DMS79 (cell line): Measurements from ENCODE around the gene MDM4.
A peak's percentile ranks its signal among the peaks of the same experiment; 100 is the strongest.
"Not testable (repeated sequence)": the region's sequence is repeated elsewhere in the genome, so short reads cannot be mapped to it uniquely, and the experiment has no call there.

Source experiments
- DNase-seq: peaks from one replicate; lab custom pipeline; 2025; lab: John Stamatoyannopoulos, UW

Gene MDM4

DNA sequence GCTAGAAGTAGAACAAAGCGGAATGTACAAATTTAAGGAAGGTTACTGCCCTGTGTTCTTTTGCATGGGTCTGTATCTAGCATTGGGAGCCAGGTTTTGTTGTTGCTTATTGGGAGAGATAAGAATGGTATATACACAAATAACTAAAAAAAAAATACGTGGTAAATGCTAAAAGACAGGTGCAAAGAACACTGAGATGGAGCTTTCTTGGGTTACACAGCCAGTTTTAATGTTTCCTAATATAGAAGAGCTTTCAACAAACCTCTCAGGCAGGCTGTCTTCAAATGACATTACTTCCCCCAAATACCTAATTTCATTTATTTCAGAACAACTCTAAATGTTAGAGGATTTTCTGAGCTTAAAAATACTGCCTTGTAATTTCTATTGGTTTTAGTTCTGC is 1.4 kb upstream of the MDM4 start:
- DNase-seq: no peak

GRCh38 chr1:204517382-204517781 is 1.2 kb downstream of the MDM4 start:
- DNase-seq: not testable (repeated sequence)

GRCh38 chr1:204520834-204521709 is 4.9 kb downstream of the MDM4 start:
- DNase-seq: peak; percentile 92

DNA sequence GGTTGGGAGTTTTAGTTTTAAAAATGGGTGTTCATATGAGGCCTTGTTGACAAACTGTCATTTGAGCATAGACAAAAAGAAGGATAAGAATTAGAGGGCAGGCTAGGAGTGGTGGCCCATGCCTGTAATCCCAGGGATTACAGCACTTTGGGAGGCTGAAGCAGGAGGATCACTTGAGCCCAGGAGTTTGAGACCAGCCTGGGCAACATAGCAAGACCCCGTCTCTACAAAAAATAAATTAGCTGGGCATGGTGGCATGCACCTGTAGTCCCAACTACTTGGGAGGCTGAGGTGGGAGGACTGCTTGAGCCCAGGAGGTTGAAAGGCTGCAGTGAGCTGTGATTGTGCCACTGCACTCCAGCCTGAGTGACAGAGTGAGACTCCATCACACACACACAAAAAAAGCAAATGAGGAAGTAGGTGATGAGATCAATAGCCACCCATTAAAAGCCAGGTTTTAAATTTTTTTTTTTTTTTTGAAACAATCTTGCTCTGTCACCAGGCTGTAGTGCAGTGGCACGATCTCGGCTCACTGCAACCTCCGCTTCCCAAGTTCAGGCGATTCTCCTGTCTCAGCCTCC is 5.8 kb downstream of the MDM4 start:
- not testable (repeated sequence) for DNase-seq

GRCh38 chr1:204523605-204524215 is 7.5 kb downstream of the MDM4 start:
- no peak for DNase-seq

GRCh38 chr1:204524986-204525385 is 8.8 kb downstream of the MDM4 start:
- peak; percentile 61 for DNase-seq

DNA sequence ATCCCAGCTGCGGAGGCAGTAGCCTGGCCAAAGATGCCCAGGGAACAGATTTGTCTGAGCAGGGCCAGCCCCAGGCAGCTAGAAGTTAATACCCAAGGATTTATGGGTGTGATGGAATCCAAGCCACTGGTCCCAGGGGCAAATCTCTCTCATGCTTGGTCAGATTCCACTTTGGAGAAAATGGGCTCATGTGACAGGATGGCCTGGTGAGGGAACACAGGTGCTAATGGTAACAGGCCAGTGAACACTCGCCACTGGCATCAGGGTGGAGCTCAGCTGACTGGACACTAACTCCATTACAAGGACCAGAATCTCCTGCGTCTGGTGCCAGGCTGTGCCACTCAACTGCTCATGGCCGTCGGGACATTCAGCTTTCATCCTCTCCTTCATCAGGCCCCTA is 12.0 kb downstream of the MDM4 start:
- DNase-seq: no peak

GRCh38 chr1:204528677-204529076 is 12.5 kb downstream of the MDM4 start:
- no peak for DNase-seq

DNA sequence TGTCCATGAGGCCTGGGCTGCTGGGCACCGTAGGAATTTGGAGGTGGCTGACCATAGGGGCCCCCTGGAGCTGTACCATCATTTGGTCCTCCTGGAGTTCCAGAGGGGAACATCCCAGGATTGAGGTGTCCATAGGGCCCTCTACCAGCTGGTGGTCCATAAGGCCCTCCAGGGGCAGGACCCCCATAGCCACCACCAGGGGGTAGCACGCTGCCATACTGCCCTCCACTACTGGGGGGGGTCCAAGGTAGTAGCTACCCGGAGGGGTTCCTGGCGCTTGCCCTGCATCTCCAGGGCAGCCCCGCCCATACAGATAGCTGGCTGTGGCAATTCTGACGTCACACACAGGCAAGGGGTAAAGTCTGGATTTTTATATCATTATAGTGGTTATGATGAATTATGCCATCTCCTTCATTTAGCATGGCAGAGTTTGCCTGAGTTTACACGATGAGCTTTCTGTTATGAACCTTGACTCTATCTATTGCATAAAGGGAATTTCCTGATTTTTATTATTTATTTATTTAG is 13.2 kb downstream of the MDM4 start:
- DNase-seq: no peak

- DNase-seq: no peak
Observed at GRCh38 chr1:204530932-204531331, 14.7 kb downstream of the MDM4 start.

GRCh38 chr1:204532832-204533231 is 16.6 kb downstream of the MDM4 start:
- no peak for DNase-seq

- DNase-seq: no peak
Observed at GRCh38 chr1:204541626-204542025, 25.4 kb downstream of the MDM4 start.

DNA sequence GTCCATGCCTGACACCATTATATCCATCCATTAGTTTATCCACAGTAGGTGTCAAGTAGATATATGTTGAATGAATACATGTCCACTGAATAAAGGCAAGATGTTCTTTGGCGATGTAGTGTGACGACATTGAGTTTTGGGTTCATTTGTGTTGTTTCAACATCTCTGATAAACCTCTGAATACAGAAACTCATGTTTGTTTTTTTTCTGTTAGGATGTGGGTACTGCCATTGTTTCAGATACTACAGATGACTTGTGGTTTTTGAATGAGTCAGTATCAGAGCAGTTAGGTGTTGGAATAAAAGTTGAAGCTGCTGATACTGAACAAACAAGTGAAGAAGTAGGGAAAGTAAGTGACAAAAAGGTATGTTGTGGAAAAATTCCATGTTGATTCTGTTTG is 28.1 kb downstream of the MDM4 start:
- no peak for DNase-seq

DNA sequence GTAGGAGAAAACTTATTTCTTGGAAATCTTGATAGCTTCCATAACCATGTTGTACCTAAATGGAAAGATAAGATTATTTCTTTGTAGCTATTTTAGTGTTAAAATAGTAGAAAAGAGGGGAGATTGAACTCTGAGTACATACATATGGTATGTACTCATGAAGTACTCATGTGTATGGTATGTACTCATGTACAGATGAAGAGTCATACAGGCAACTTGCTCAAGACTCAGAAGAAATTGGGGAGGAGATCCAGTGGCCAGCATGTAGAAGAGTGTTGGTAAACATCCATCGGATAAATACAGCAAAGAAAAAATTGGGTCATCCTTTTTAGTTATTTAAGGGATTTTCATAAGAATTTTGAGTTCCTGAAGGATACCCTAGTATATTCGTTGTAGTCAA is 29.0 kb downstream of the MDM4 start:
- no peak for DNase-seq

DNA sequence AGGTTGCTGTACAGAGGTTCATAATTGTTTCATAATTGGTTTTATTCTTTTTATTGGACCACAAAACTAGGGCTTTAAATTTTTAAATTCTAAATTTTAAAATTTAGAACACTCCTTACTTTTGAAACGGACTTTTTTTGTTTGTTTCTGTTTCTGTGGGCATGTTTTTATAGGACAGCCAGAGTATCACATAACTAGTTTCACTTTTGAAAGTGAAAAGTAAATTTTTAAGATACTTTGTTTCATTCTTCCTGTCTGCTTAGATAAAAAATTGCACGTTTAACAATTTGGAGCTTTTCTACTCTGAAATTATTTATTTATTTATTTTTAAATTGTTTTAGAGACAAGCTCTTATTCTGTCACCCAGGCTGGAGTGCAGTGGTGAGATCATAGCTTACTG is 29.7 kb downstream of the MDM4 start:
- no peak for DNase-seq

GRCh38 chr1:204548265-204548664 is 32.1 kb downstream of the MDM4 start:
- DNase-seq: no peak

- no peak for DNase-seq
Observed at GRCh38 chr1:204549313-204549712, 33.1 kb downstream of the MDM4 start.

GRCh38 chr1:204550926-204551325 is 34.7 kb downstream of the MDM4 start:
- DNase-seq: no peak

GRCh38 chr1:204556458-204557052 is 40.3 kb downstream of the MDM4 start:
- no peak for DNase-seq

DNA sequence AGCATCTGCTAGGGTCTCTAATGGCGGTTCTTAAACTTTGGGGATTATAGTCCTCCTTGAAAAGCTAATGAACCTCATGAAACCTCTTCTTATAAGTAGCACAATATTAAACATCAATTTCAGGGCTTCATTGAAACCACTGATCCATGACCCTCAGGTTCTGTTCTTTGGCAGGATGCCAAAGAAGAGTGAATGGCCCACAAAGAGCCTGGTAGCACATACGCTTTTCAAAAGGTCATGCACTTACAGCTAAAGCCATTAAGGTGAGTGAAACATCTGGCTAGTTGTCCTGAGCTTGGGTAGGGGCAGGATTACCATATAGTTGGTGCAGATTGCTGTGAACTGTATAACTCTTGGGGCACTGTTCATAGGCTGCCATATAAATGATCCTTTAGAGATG is 42.3 kb downstream of the MDM4 start:
- peak; percentile 91 for DNase-seq

DNA sequence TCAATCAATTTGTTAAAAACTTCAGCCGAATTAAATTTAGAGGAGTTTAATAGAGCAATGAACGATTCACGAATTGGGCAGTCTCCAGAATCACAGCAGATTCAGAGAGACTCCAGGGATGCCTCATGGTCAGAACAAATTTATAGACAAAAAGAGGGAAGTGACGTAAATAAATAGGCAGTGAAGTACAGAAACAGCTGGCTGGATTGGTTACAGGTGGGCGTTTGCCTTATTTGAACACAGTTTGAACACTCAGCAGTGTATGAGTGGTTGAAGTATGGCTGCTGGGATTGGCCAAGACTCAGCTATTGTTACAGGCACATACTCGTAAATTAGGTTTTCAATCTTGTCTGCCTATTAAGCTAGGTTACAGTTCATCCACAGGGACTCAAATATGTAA is 43.8 kb downstream of the MDM4 start:
- DNase-seq: peak; percentile 55

DNA sequence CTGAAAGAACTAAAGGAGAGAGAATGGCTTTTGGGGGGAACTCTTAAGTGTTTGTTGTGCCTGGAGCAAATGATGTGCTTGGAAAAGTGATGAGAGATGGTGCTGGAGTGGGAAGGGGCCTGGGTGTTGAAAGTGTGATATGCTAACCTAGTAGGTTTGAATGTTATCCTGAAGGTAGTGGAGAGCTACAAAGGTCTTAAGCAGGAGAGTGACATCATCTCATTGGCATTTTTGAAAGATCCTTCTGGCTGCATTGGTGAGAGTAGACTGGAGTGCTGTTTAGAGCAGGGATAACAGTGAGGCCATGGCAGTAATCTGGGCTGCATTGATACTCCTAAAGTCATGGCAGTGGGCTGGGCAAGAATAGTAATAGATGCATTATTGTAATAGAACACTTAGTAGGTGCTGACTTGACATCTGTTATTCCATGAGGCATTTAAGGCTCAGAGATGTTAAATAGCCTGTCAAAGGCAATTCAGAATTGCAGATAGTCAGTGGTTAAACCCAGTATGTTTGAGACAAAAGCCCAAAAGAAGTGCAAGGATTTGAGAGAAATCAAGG is 44.5 kb downstream of the MDM4 start:
- DNase-seq: peak; percentile 67
